B cell (primary cell): ENCODE measurements around the gene B4GALT3. TPM values are rescaled to one million over a fixed set of nuclear protein-coding genes. Genes with fewer than 3 reads are reported as not detected.

Experiments used
- ATAC-seq: fragments of 200-7000 bp; cut with Tn5 transposase; one replicate; pipeline ENCODE4 v1.10.0; 2021; ENCODE audit warnings: low read depth, mild to moderate bottlenecking, moderate number of reproducible peaks, moderate library complexity
- CTCF ChIA-PET: fragments of 350-600 bp; sonication (Branson Sonifier 250); formaldehyde crosslinking; loops from one replicate; lab custom pipeline; 2021; ENCODE audit warnings: antibody characterized with exemption, inconsistent platforms; lab: Charles Lee
- POLR2A ChIA-PET: fragments of 350-600 bp; sonication (Branson Sonifier 250); formaldehyde crosslinking; loops from one replicate; lab custom pipeline; 2021; ENCODE audit warnings: antibody characterized with exemption; lab: Charles Lee
- DNase-seq: peaks from one replicate; pipeline ENCODE4 v3.0.0; 2013
- H2AFZ ChIP-seq: 2 replicates; pipeline ENCODE4 v1.6.1; 2012; ENCODE audit warnings: mild to moderate bottlenecking, low read depth, low read length; ENCODE audit not compliant: insufficient read depth, poor library complexity, severe bottlenecking
- H3K27ac ChIP-seq, 2 donors: 1 replicate in 1 of 2; 2 replicates in 1 of 2; pipeline ENCODE4 v1.5.1; 2012 to 2013; ENCODE audit warnings: low read length in 2 of 2, mild to moderate bottlenecking in 2 of 2, moderate library complexity in 1 of 2
- H3K27me3 ChIP-seq, 4 experiments: fragments of 200-600 bp in 1 of 4; sonication (generic) in 1 of 4; replicated peaks in 1 of 4; 1 replicate in 2 of 4; 2 replicates in 2 of 4; pipeline versions ENCODE4 v1.6.1 to v1.7.0; 2013 to 2016; ENCODE audit warnings: low read length in 3 of 4, mild to moderate bottlenecking in 2 of 4, mixed read lengths in 1 of 4, moderate library complexity in 1 of 4; ENCODE audit not compliant: insufficient read depth in 4 of 4, control insufficient read depth in 3 of 4; ENCODE audit errors: control extremely low read depth in 1 of 4
- H3K36me3 ChIP-seq, 2 experiments: replicated peaks in 1 of 2; 1 replicate in 1 of 2; 2 replicates in 1 of 2; pipeline versions ENCODE4 v1.6.1 to v1.7.1; 2013; ENCODE audit warnings: low read length in 1 of 2; ENCODE audit not compliant: insufficient read depth in 2 of 2, control insufficient read depth in 1 of 2; ENCODE audit errors: control extremely low read depth in 1 of 2, extremely low read depth in 1 of 2
- H3K4me1 ChIP-seq, 2 donors: fragments of 200-600 bp in 1 of 2; sonication (generic) in 1 of 2; 1 replicate in 1 of 2; 2 replicates in 1 of 2; pipeline versions ENCODE4 v1.5.1 to v1.6.1; 2013 to 2017; ENCODE audit warnings: low read length in 2 of 2; ENCODE audit not compliant: control insufficient read depth in 2 of 2, insufficient read depth in 2 of 2
- H3K4me2 ChIP-seq: replicated peaks from 2 replicates; pipeline ENCODE3; 2012; ENCODE audit warnings: mild to moderate bottlenecking, low read depth, low read length; ENCODE audit not compliant: poor library complexity, severe bottlenecking
- H3K4me3 ChIP-seq, 5 experiments: fragments of 200-600 bp in 1 of 5; sonication (generic) in 1 of 5; 1 replicate in 3 of 5; 2 replicates in 2 of 5; pipeline versions ENCODE4 v1.5.1 to v1.7.0; 2011 to 2016; ENCODE audit warnings: low read length in 4 of 5, mild to moderate bottlenecking in 4 of 5, low read depth in 2 of 5, control low read depth in 1 of 5, moderate library complexity in 1 of 5; ENCODE audit not compliant: insufficient read depth in 1 of 5; ENCODE audit errors: control extremely low read depth in 1 of 5, extremely low read depth in 1 of 5
- H3K79me2 ChIP-seq: fragments of 200-600 bp; sonication (generic); one replicate; pipeline ENCODE4 v1.6.0; 2016; ENCODE audit warnings: low read length; ENCODE audit not compliant: control insufficient read depth, insufficient read depth
- H3K9ac ChIP-seq: fragments of 200-600 bp; sonication (generic); 2 replicates; pipeline ENCODE4 v1.6.1; 2017; ENCODE audit warnings: mild to moderate bottlenecking, low read length, moderate library complexity
- H3K9me3 ChIP-seq, 3 donors: one replicate each; pipeline versions ENCODE4 v1.6.1 to v1.7.1; 2013; ENCODE audit warnings: low read length in 2 of 3; ENCODE audit not compliant: control insufficient read depth in 2 of 3, insufficient read depth in 1 of 3; ENCODE audit errors: control extremely low read depth in 1 of 3
- H4K20me1 ChIP-seq: 2 replicates; pipeline ENCODE4 v1.6.0; 2012; ENCODE audit warnings: mild to moderate bottlenecking, low read length; ENCODE audit not compliant: insufficient read depth, control insufficient read depth, poor library complexity, severe bottlenecking
- H3K27ac Mint-ChIP-seq: one replicate; pipeline ENCODE4 v1.8.0; 2021; ENCODE audit warnings: mixed read lengths
- H3K27me3 Mint-ChIP-seq: one replicate; pipeline ENCODE4 v1.8.0; 2021; ENCODE audit warnings: mixed read lengths
- H3K4me1 Mint-ChIP-seq: one replicate; pipeline ENCODE4 v1.8.0; 2021; ENCODE audit warnings: mixed read lengths
- H3K4me3 Mint-ChIP-seq: one replicate; pipeline ENCODE4 v1.8.0; 2021; ENCODE audit warnings: mixed read lengths
- H3K9me3 Mint-ChIP-seq: one replicate; pipeline ENCODE4 v1.8.0; 2022; ENCODE audit warnings: mixed read lengths; ENCODE audit not compliant: insufficient read depth
- EZH2 ChIP-seq: IDR thresholded peaks from 2 replicates; pipeline ENCODE4 v1.6.1; 2012; ENCODE audit warnings: borderline replicate concordance, low read depth, mild to moderate bottlenecking, moderate library complexity, low read length; ENCODE audit not compliant: insufficient read depth, poor library complexity, severe bottlenecking
- WGBS: methylation state at CpG from one replicate; pipeline ENCODE4 v1.1.5; 2013; ENCODE audit warnings: missing lambda C conversion rate; ENCODE audit not compliant: insufficient coverage; 5-methylcytosine and 5-hydroxymethylcytosine counted together
- intact Hi-C: fragments of 100-400 bp; cut with micrococcal nuclease; formaldehyde crosslinking; loops from one replicate; pipeline ENCODE4 v1.10.0; 2022
- polyA plus RNA-seq: library from polyadenylated mRNA; depleted of rRNA; stranded (reverse); fragments of >200 nt; gene quantifications from 2 replicates; pipeline ENCODE4 v1.2.3, GENCODE V29; 2012
- total RNA-seq, 2 donors: library from RNA; stranded (reverse); fragments of 120-200 nt in 1 of 2; gene quantifications; 1 replicate in 1 of 2; 2 replicates in 1 of 2; pipeline versions ENCODE4 v1.2.3 to v1.2.4, GENCODE V29; 2013 to 2022
- TF ChIP-seq, protein P1 (sequence below): fragments of 200-600 bp; IDR thresholded peaks from one replicate; pipeline ENCODE4 v1.8.0; 2022; ENCODE audit warnings: antibody characterized with exemption, mild to moderate bottlenecking

Gene B4GALT3
- total and polyA plus RNA-seq, 2 donors (not counting 1 experiment from before 2014, with no cell fraction given): 37.6 to 59.6 TPM

DNA sequence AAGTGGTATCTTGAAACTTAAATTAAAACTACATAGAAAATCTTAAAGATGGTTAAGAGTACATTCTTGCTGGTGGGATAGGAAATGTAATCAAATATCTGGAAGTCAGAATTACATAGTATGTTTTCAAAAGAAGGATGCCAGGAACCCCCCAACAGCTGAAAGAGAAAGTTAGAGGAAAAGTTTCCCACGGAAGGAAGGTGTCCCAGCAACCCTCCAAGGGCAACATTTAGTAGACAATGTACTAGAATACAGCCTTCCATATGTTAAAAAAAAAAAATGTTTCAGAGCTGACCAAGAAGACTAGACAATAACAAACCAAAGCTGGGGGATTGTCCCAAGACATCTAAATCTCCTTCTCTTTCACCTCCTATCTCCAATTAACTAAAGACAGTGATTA lies 47.0 kb downstream of the B4GALT3 start:
- H2AFZ ChIP-seq: no peak overlapping the region
- no peak for DNase-seq
- no peak overlapping the region for H3K4me2 ChIP-seq
- H3K4me1 Mint-ChIP-seq: peaks cover 40% of the 10 kb centered on the region
- TF ChIP-seq, protein P1, sequence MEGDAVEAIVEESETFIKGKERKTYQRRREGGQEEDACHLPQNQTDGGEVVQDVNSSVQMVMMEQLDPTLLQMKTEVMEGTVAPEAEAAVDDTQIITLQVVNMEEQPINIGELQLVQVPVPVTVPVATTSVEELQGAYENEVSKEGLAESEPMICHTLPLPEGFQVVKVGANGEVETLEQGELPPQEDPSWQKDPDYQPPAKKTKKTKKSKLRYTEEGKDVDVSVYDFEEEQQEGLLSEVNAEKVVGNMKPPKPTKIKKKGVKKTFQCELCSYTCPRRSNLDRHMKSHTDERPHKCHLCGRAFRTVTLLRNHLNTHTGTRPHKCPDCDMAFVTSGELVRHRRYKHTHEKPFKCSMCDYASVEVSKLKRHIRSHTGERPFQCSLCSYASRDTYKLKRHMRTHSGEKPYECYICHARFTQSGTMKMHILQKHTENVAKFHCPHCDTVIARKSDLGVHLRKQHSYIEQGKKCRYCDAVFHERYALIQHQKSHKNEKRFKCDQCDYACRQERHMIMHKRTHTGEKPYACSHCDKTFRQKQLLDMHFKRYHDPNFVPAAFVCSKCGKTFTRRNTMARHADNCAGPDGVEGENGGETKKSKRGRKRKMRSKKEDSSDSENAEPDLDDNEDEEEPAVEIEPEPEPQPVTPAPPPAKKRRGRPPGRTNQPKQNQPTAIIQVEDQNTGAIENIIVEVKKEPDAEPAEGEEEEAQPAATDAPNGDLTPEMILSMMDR: no peak
- no peak for TF ChIP-seq EZH2
- H3K4me3 ChIP-seq: no peak overlapping the region
- POLR2A ChIA-PET: no interaction called here
- peaks cover 2 to 40% of the 10 kb centered on the region in 2 experiments for H3K36me3 ChIP-seq
- WGBS: no CpG with 5 or more reads among the region's 1 CpG
- peaks cover 49% of the 10 kb centered on the region for H3K79me2 ChIP-seq
- no peaks in the 10 kb centered on the region for H3K9me3 ChIP-seq
- no peak overlapping the region for H3K4me3 Mint-ChIP-seq
- H4K20me1 ChIP-seq: no peaks in the 10 kb centered on the region
- ATAC-seq: no peak
- no peaks in the 10 kb centered on the region for H3K9me3 Mint-ChIP-seq
- H3K9ac ChIP-seq: no peak overlapping the region
- no peaks in the 10 kb centered on the region for H3K27me3 ChIP-seq
- intact Hi-C loops: loop anchor here (5.0 to 10.0 kb wide), 2 partner anchors 63 to 415 kb away; partner anchors contain the start of genes ARHGAP30 and CD48
- peak overlapping the region; percentile 39 for H3K27ac Mint-ChIP-seq
- no peaks in the 10 kb centered on the region for H3K27me3 Mint-ChIP-seq
- H3K27ac ChIP-seq: peak overlapping the region in 1 of 2 donors; percentile 83
- H3K4me1 ChIP-seq: peaks cover 18 to 27% of the 10 kb centered on the region in 2 donors
- CTCF ChIA-PET: no interaction called here

DNA sequence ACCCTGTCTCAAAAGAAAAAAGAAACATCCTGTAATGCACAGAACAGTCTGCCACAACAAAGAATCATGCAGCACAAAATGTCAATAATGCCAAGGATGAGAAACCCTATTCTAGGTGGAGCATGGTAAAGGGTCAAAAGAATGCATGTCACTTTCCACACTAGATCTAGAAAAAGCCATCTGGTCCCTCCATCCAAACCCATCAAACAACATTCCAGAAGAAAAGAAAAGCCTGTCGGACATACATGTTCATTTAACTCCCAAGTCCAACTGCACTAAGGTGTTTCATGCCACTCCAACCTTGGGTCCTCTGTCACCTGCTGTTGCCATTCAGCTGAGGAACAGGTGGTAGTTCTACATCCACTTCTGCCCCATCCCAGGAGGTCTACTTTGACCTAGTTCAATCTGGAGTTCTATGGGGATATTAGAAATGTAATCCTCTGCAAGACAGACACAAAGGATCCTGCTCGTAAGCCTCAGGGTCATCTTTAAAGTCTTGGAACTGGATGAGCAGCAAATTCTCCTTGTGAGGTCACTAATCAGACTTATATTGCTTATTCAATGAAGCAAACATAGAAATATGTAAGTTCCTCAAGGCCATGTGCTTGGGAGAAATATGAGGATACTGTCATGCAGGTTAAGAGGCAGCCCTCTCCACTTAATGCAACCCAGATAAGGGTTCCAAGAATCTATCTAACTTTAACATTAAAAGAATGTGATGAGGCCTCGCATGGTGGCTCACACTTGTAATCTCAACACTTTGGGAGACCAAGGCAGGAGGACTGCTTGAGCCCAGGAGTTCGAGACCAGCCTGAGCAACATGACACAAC lies 48.5 kb downstream of the B4GALT3 start:
- Histone ChIP-seq H3K4me1 (peaks cover 17 to 24% of the 10 kb centered on the region in 2 donors), H3K4me3 (no peak overlapping the region), H3K4me2 (no peak overlapping the region), H3K36me3 (peaks cover 2 to 52% of the 10 kb centered on the region in 2 experiments), H3K9ac (no peak overlapping the region), H2AFZ (no peak overlapping the region), H3K9me3 (no peaks in the 10 kb centered on the region), H3K27ac (no peak overlapping the region), H4K20me1 (no peaks in the 10 kb centered on the region), H3K79me2 (peaks cover 41% of the 10 kb centered on the region), H3K27me3 (no peaks in the 10 kb centered on the region)
- DNase-seq (no peak), ATAC-seq (no peak)
- Mint-ChIP-seq H3K27ac (no peak overlapping the region), H3K4me3 (no peak overlapping the region), H3K9me3 (no peaks in the 10 kb centered on the region), H3K27me3 (no peaks in the 10 kb centered on the region), H3K4me1 (peaks cover 36% of the 10 kb centered on the region)
- POLR2A ChIA-PET: interaction anchor here (0.6 kb wide), 1 partner anchor 141 kb away, joined by 5 read pairs; no protein-coding TSS in a partner anchor
- no peak for TF ChIP-seq EZH2
- TF ChIP-seq, protein P1: no peak
- intact Hi-C loops: no loop called here
- 94% methylated on average over 2 of the region's 4 CpGs for WGBS
- CTCF ChIA-PET: interaction anchor here (0.7 to 0.8 kb wide), 2 partner anchors 77 to 1968 kb away, joined by 3 read pairs; no protein-coding TSS in a partner anchor
